Ishikawa (cell line): ENCODE measurements around the gene CCDC170.

Source experiments
- CEBPB ChIP-seq: IDR thresholded peaks from 2 replicates; pipeline ENCODE4 v1.6.1; 2012
- CREB1 ChIP-seq: IDR thresholded peaks from 2 replicates; pipeline ENCODE4 v1.6.1; 2012; ENCODE audit warnings: low read depth
- EGR1 ChIP-seq: IDR thresholded peaks from 2 replicates; pipeline ENCODE4 v1.6.1; 2012
- EP300 ChIP-seq: IDR thresholded peaks from 2 replicates; pipeline ENCODE4 v1.6.1; 2012; ENCODE audit warnings: borderline replicate concordance
- FOXM1 ChIP-seq: IDR thresholded peaks from 2 replicates; pipeline ENCODE4 v1.6.1; 2012; ENCODE audit warnings: low read depth, borderline replicate concordance
- MAX ChIP-seq: IDR thresholded peaks from 2 replicates; pipeline ENCODE4 v1.6.1; 2012
- NFIC ChIP-seq: IDR thresholded peaks from 2 replicates; pipeline ENCODE4 v1.6.1; 2012
- RAD21 ChIP-seq: IDR thresholded peaks from 2 replicates; pipeline ENCODE4 v1.6.1; 2012; ENCODE audit warnings: low read depth
- REST ChIP-seq: IDR thresholded peaks from 2 replicates; pipeline ENCODE4 v1.6.1; 2012; ENCODE audit warnings: low read depth, mild to moderate bottlenecking
- TAF1 ChIP-seq: IDR thresholded peaks from 2 replicates; pipeline ENCODE4 v1.6.1; 2012; ENCODE audit warnings: low read depth, mild to moderate bottlenecking
- TCF12 ChIP-seq: IDR thresholded peaks from 2 replicates; pipeline ENCODE4 v1.6.1; 2012; ENCODE audit warnings: low read depth
- TEAD4 ChIP-seq: IDR thresholded peaks from 2 replicates; pipeline ENCODE4 v1.6.1; 2012
- YY1 ChIP-seq: IDR thresholded peaks from 2 replicates; pipeline ENCODE4 v1.6.1; 2012; ENCODE audit warnings: low read depth

- TF ChIP-seq RAD21 = no peak
- TF ChIP-seq TAF1 = no peak
- no peak for TF ChIP-seq EP300
- TF ChIP-seq CEBPB = no peak
- no peak for TF ChIP-seq TCF12
- no peak for TF ChIP-seq NFIC
- no peak for TF ChIP-seq REST
- no peak for TF ChIP-seq CREB1
- no peak for TF ChIP-seq MAX
- TF ChIP-seq EGR1 = no peak
- TF ChIP-seq FOXM1 = no peak
- no peak for TF ChIP-seq TEAD4
- TF ChIP-seq YY1 = no peak
Measured at GRCh38 chr6:151537556-151537955, 43.7 kb downstream of the CCDC170 start.
